ENCODE results near the gene MOCS2.

Gene MOCS2

GRCh38 chr5:53091289-53091688, 18.3 kb downstream of the MOCS2 start:
- no peak for DNase-seq

- no peak for DNase-seq
Observed at GRCh38 chr5:53090229-53090628, 19.3 kb downstream of the MOCS2 start.

- no peak for DNase-seq
Observed at GRCh38 chr5:53089481-53089991, 20.0 kb downstream of the MOCS2 start.

- DNase-seq: no peak
Observed at GRCh38 chr5:53087621-53088121, 21.9 kb downstream of the MOCS2 start.

- DNase-seq: no peak
Observed at GRCh38 chr5:53087171-53087570, 22.4 kb downstream of the MOCS2 start.

GRCh38 chr5:53084546-53085255, 24.9 kb downstream of the MOCS2 start:
- DNase-seq: no peak

- no peak for DNase-seq
Observed at GRCh38 chr5:53083927-53084326, 25.6 kb downstream of the MOCS2 start.

GRCh38 chr5:53080271-53080670, 29.3 kb downstream of the MOCS2 start:
- no peak for DNase-seq

- no peak for DNase-seq
Observed at GRCh38 chr5:53076014-53076583, 33.5 kb downstream of the MOCS2 start.

GRCh38 chr5:53073348-53073747, 36.2 kb downstream of the MOCS2 start:
- DNase-seq: no peak

GRCh38 chr5:53071738-53072137, 37.8 kb downstream of the MOCS2 start:
- no peak for DNase-seq

- no peak for DNase-seq
Observed at GRCh38 chr5:53071298-53071697, 38.3 kb downstream of the MOCS2 start.

GRCh38 chr5:53069626-53070025, 39.9 kb downstream of the MOCS2 start:
- no peak for DNase-seq

- no peak for DNase-seq
Observed at GRCh38 chr5:53068291-53068836, 41.2 kb downstream of the MOCS2 start.

GRCh38 chr5:53067641-53068040, 41.9 kb downstream of the MOCS2 start:
- no peak for DNase-seq

GRCh38 chr5:53066088-53066487, 43.5 kb downstream of the MOCS2 start:
- DNase-seq: no peak

- no peak for DNase-seq
Observed at GRCh38 chr5:53063791-53064190, 45.8 kb downstream of the MOCS2 start.

GRCh38 chr5:53063176-53063575, 46.4 kb downstream of the MOCS2 start:
- no peak for DNase-seq

- DNase-seq: no peak
Observed at GRCh38 chr5:53059281-53059680, 50.3 kb downstream of the MOCS2 start.

- DNase-seq: no peak
Observed at GRCh38 chr5:53055365-53055764, 54.2 kb downstream of the MOCS2 start.

GRCh38 chr5:53053364-53053763, 56.2 kb downstream of the MOCS2 start:
- peak; percentile 57 for DNase-seq

GRCh38 chr5:53052499-53052898, 57.1 kb downstream of the MOCS2 start:
- no peak for DNase-seq

- no peak for DNase-seq
Observed at GRCh38 chr5:53048248-53048647, 61.3 kb downstream of the MOCS2 start.

Measured in islet precursor cell (in vitro differentiated cells).